ENCODE data around the gene RIMS1. TPM values are rescaled to one million over a fixed set of nuclear protein-coding genes. Genes with fewer than 3 reads are reported as not detected.

Gene RIMS1
- total and polyA plus RNA-seq, 2 donors (not counting 1 experiment from before 2014, with no cell fraction given), result not detected

DNA sequence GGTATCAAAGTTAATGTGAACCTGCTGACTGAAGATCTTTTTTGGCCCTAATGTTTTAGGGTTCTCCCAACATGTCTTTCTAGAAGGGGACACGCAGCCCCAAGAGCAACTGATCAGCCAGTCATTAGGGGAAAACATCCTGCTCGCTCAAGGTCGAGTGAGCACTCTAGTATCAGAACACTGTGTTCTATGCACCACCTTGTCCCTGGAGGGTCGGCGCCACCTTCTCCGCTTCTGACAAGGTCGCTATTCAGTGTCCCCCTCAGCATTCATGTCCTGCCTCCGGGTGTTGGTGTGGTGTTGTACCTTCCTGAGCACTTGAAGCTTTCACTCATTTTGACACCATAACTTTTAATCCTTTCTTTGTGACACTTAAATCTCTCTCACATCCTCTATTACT lies 404.3 kb downstream of the RIMS1 start:
- TF ChIP-seq, protein P1, sequence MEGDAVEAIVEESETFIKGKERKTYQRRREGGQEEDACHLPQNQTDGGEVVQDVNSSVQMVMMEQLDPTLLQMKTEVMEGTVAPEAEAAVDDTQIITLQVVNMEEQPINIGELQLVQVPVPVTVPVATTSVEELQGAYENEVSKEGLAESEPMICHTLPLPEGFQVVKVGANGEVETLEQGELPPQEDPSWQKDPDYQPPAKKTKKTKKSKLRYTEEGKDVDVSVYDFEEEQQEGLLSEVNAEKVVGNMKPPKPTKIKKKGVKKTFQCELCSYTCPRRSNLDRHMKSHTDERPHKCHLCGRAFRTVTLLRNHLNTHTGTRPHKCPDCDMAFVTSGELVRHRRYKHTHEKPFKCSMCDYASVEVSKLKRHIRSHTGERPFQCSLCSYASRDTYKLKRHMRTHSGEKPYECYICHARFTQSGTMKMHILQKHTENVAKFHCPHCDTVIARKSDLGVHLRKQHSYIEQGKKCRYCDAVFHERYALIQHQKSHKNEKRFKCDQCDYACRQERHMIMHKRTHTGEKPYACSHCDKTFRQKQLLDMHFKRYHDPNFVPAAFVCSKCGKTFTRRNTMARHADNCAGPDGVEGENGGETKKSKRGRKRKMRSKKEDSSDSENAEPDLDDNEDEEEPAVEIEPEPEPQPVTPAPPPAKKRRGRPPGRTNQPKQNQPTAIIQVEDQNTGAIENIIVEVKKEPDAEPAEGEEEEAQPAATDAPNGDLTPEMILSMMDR (IDR thresholded peaks at IDR 0.05), result no peak
- no peak for TF ChIP-seq EZH2 (IDR thresholded peaks at IDR 0.05; ENCODE audit: borderline replicate concordance, insufficient read depth, low read depth, low read length, poor library complexity, severe bottlenecking)
- H3K9me3 Mint-ChIP-seq (ENCODE audit: insufficient read depth), result no peaks in the 10 kb centered on the region
- no peaks in the 10 kb centered on the region for H3K36me3 ChIP-seq (replicated peaks in 1 of 2; ENCODE audit: control extremely low read depth in 1 of 2, control insufficient read depth in 1 of 2, extremely low read depth in 1 of 2, insufficient read depth in 2 of 2, low read length in 1 of 2)
- no peak overlapping the region for H3K4me3 Mint-ChIP-seq
- peaks cover 4% of the 10 kb centered on the region for H3K27me3 Mint-ChIP-seq
- ChIA-PET CTCF (no interaction called here), POLR2A (no interaction called here)
- no peaks in the 10 kb centered on the region for H3K4me1 Mint-ChIP-seq
- DNase-seq, result no peak
- WGBS (ENCODE audit: insufficient coverage), result 80% methylated on average over 7 of the region's 8 CpGs
- no peaks in the 10 kb centered on the region for H3K9me3 ChIP-seq (ENCODE audit: control extremely low read depth in 1 of 3, control insufficient read depth in 2 of 3, insufficient read depth in 1 of 3, low read length in 2 of 3)
- no peaks in the 10 kb centered on the region for H3K4me1 ChIP-seq (ENCODE audit: control insufficient read depth in 2 of 2, insufficient read depth in 2 of 2, low read length in 2 of 2)
- intact Hi-C loops (cut with micrococcal nuclease), result no loop called here
- no peaks in the 10 kb centered on the region for H3K79me2 ChIP-seq (ENCODE audit: control insufficient read depth, insufficient read depth, low read length)
- no peak overlapping the region for H3K27ac Mint-ChIP-seq
- H3K27ac ChIP-seq (ENCODE audit: low read length in 2 of 2), result no peak overlapping the region
- H3K27me3 ChIP-seq (replicated peaks in 1 of 4; ENCODE audit: control extremely low read depth in 1 of 4, control insufficient read depth in 3 of 4, insufficient read depth in 4 of 4, low read length in 3 of 4), result peaks cover 0 to 4% (median 0%) of the 10 kb centered on the region in 4 experiments
- no peak overlapping the region for H2AFZ ChIP-seq (ENCODE audit: insufficient read depth, low read depth, low read length, poor library complexity, severe bottlenecking)
- no peak overlapping the region for H3K4me3 ChIP-seq (ENCODE audit: control extremely low read depth in 1 of 5, extremely low read depth in 1 of 5, insufficient read depth in 1 of 5, low read depth in 2 of 5, low read length in 4 of 5)
- no peak overlapping the region for H3K4me2 ChIP-seq (replicated peaks; ENCODE audit: low read depth, low read length, poor library complexity, severe bottlenecking)
- H3K9ac ChIP-seq (ENCODE audit: low read length), result no peak overlapping the region
- no peak for ATAC-seq (ENCODE audit: low read depth)
- H4K20me1 ChIP-seq (ENCODE audit: control insufficient read depth, insufficient read depth, low read length, poor library complexity, severe bottlenecking), result no peaks in the 10 kb centered on the region

GRCh38 chr6:72296375-72296774 lies 410.0 kb downstream of the RIMS1 start:
- TF ChIP-seq, protein P1 (IDR thresholded peaks at IDR 0.05), result no peak
- TF ChIP-seq EZH2 (IDR thresholded peaks at IDR 0.05; ENCODE audit: borderline replicate concordance, insufficient read depth, low read depth, low read length, poor library complexity, severe bottlenecking), result no peak
- no peak overlapping the region for H3K4me3 Mint-ChIP-seq
- peaks cover 0 to 6% (median 0%) of the 10 kb centered on the region in 4 experiments for H3K27me3 ChIP-seq (replicated peaks in 1 of 4; ENCODE audit: control extremely low read depth in 1 of 4, control insufficient read depth in 3 of 4, insufficient read depth in 4 of 4, low read length in 3 of 4)
- no peaks in the 10 kb centered on the region for H4K20me1 ChIP-seq (ENCODE audit: control insufficient read depth, insufficient read depth, low read length, poor library complexity, severe bottlenecking)
- H3K36me3 ChIP-seq (replicated peaks in 1 of 2; ENCODE audit: control extremely low read depth in 1 of 2, control insufficient read depth in 1 of 2, extremely low read depth in 1 of 2, insufficient read depth in 2 of 2, low read length in 1 of 2), result no peaks in the 10 kb centered on the region
- ATAC-seq (ENCODE audit: low read depth) (no peak), DNase-seq (no peak)
- no peak overlapping the region for H2AFZ ChIP-seq (ENCODE audit: insufficient read depth, low read depth, low read length, poor library complexity, severe bottlenecking)
- no peak overlapping the region for H3K27ac ChIP-seq (ENCODE audit: low read length in 2 of 2)
- no peaks in the 10 kb centered on the region for H3K9me3 ChIP-seq (ENCODE audit: control extremely low read depth in 1 of 3, control insufficient read depth in 2 of 3, insufficient read depth in 1 of 3, low read length in 2 of 3)
- H3K4me1 ChIP-seq (ENCODE audit: control insufficient read depth in 2 of 2, insufficient read depth in 2 of 2, low read length in 2 of 2), result no peaks in the 10 kb centered on the region
- H3K27me3 Mint-ChIP-seq, result no peaks in the 10 kb centered on the region
- H3K9me3 Mint-ChIP-seq (ENCODE audit: insufficient read depth), result no peaks in the 10 kb centered on the region
- intact Hi-C loops (cut with micrococcal nuclease), result no loop called here
- H3K4me3 ChIP-seq (ENCODE audit: control extremely low read depth in 1 of 5, extremely low read depth in 1 of 5, insufficient read depth in 1 of 5, low read depth in 2 of 5, low read length in 4 of 5), result no peak overlapping the region
- no peak overlapping the region for H3K4me2 ChIP-seq (replicated peaks; ENCODE audit: low read depth, low read length, poor library complexity, severe bottlenecking)
- no peak overlapping the region for H3K9ac ChIP-seq (ENCODE audit: low read length)
- H3K4me1 Mint-ChIP-seq, result no peaks in the 10 kb centered on the region
- no peak overlapping the region for H3K27ac Mint-ChIP-seq
- no peaks in the 10 kb centered on the region for H3K79me2 ChIP-seq (ENCODE audit: control insufficient read depth, insufficient read depth, low read length)
- ChIA-PET POLR2A (no interaction called here), CTCF (no interaction called here)

All from B cell (primary cell).